Central memory CD8-positive, alpha-beta T cell (primary cell): ENCODE results near the gene ICOS.
"Not testable (repeated sequence)": the region's sequence is repeated elsewhere in the genome, so short reads cannot be mapped to it uniquely, and the experiment has no call there.

Source experiments
- ATAC-seq: fragments of 150-1000 bp; cut with Tn5 transposase; replicated peaks from 2 replicates; pipeline ENCODE4 v1.10.0; 2022; ENCODE audit warnings: mild to moderate bottlenecking, moderate FRiP score, moderate number of reproducible peaks; ENCODE audit not compliant: poor library complexity, severe bottlenecking; ENCODE audit errors: extremely low read depth
- DNase-seq, 2 donors: peaks; one replicate each; pipeline ENCODE4 v3.0.0; 2021; ENCODE audit warnings: low spot score in 2 of 2
- H3K27ac Mint-ChIP-seq: one replicate; pipeline ENCODE4 v1.8.0; 2022; ENCODE audit warnings: low read depth, mild to moderate bottlenecking, moderate library complexity, mixed read lengths
- H3K27me3 Mint-ChIP-seq: one replicate; pipeline ENCODE4 v1.8.0; 2022; ENCODE audit warnings: mixed read lengths
- H3K36me3 Mint-ChIP-seq: one replicate; pipeline ENCODE4 v1.8.0; 2022; ENCODE audit warnings: mild to moderate bottlenecking, moderate library complexity, mixed read lengths; ENCODE audit not compliant: insufficient read depth
- H3K4me1 Mint-ChIP-seq: one replicate; pipeline ENCODE4 v1.8.0; 2022; ENCODE audit warnings: mixed read lengths
- H3K4me3 Mint-ChIP-seq: one replicate; pipeline ENCODE4 v1.8.0; 2022; ENCODE audit warnings: mild to moderate bottlenecking, moderate library complexity, mixed read lengths
- H3K9me3 Mint-ChIP-seq: one replicate; pipeline ENCODE4 v1.8.0; 2022; ENCODE audit warnings: mixed read lengths

The ICOS gene

GRCh38 chr2:203928849-203929248, 7.7 kb upstream of the ICOS start:
- no peaks in the 10 kb centered on the region for H3K9me3 Mint-ChIP-seq
- no peaks in the 10 kb centered on the region for H3K36me3 Mint-ChIP-seq
- H3K27ac Mint-ChIP-seq: no peak overlapping the region
- peaks cover 10% of the 10 kb centered on the region for H3K4me1 Mint-ChIP-seq
- no peak overlapping the region for H3K4me3 Mint-ChIP-seq
- H3K27me3 Mint-ChIP-seq: no peaks in the 10 kb centered on the region
- DNase-seq (no peak), ATAC-seq (peak; percentile 43)

GRCh38 chr2:203931262-203931661, 5.3 kb upstream of the ICOS start:
- H3K9me3 Mint-ChIP-seq, H3K4me3 Mint-ChIP-seq, ATAC-seq, H3K27me3 Mint-ChIP-seq, H3K36me3 Mint-ChIP-seq, DNase-seq: not testable (repeated sequence)
- Mint-ChIP-seq H3K27ac (peak overlapping the region; percentile 23), H3K4me1 (peaks cover 28% of the 10 kb centered on the region)

- Mint-ChIP-seq H3K9me3 (no peaks in the 10 kb centered on the region), H3K4me1 (peaks cover 42% of the 10 kb centered on the region), H3K4me3 (peak overlapping the region; percentile 33), H3K27me3 (no peaks in the 10 kb centered on the region), H3K36me3 (peaks cover 6% of the 10 kb centered on the region), H3K27ac (peak overlapping the region; percentile 81)
- ATAC-seq (no peak), DNase-seq (no peak)
These were observed 2.5 kb upstream of the ICOS start for GRCh38 chr2:203934041-203934492.

GRCh38 chr2:203934711-203935438, 1.7 kb upstream of the ICOS start:
- Mint-ChIP-seq H3K4me3 (peak overlapping the region; percentile 33), H3K4me1 (peaks cover 51% of the 10 kb centered on the region), H3K27me3 (no peaks in the 10 kb centered on the region), H3K36me3 (peaks cover 7% of the 10 kb centered on the region), H3K27ac (peak overlapping the region; percentile 81), H3K9me3 (no peaks in the 10 kb centered on the region)
- no peak for ATAC-seq
- no peak for DNase-seq

- Mint-ChIP-seq H3K27me3 (no peaks in the 10 kb centered on the region), H3K9me3 (no peaks in the 10 kb centered on the region), H3K36me3 (peaks cover 13% of the 10 kb centered on the region), H3K27ac (peak overlapping the region; percentile 81), H3K4me3 (peak overlapping the region; percentile 33), H3K4me1 (peaks cover 57% of the 10 kb centered on the region)
- ATAC-seq (no peak), DNase-seq (no peak)
These were observed 995 bp upstream of the ICOS start for GRCh38 chr2:203935568-203935967.

- H3K9me3 Mint-ChIP-seq: no peaks in the 10 kb centered on the region
- H3K4me1 Mint-ChIP-seq: peaks cover 65% of the 10 kb centered on the region
- H3K4me3 Mint-ChIP-seq: peak overlapping the region; percentile 79
- H3K27ac Mint-ChIP-seq: peak overlapping the region; percentile 48
- no peak for DNase-seq
- H3K36me3 Mint-ChIP-seq: peaks cover 16% of the 10 kb centered on the region
- ATAC-seq: no peak
- H3K27me3 Mint-ChIP-seq: no peaks in the 10 kb centered on the region
These were observed 386 bp downstream of the ICOS start for GRCh38 chr2:203936949-203937348.

GRCh38 chr2:203937788-203938187, 1.2 kb downstream of the ICOS start:
- DNase-seq (no peak), ATAC-seq (no peak)
- H3K4me3 Mint-ChIP-seq: peak overlapping the region; percentile 79
- no peaks in the 10 kb centered on the region for H3K27me3 Mint-ChIP-seq
- peaks cover 16% of the 10 kb centered on the region for H3K36me3 Mint-ChIP-seq
- H3K4me1 Mint-ChIP-seq: peaks cover 69% of the 10 kb centered on the region
- H3K27ac Mint-ChIP-seq: peak overlapping the region; percentile 48
- H3K9me3 Mint-ChIP-seq: no peaks in the 10 kb centered on the region

GRCh38 chr2:203940039-203940438, 3.5 kb downstream of the ICOS start:
- H3K27me3 Mint-ChIP-seq: no peaks in the 10 kb centered on the region
- peak overlapping the region; percentile 79 for H3K4me3 Mint-ChIP-seq
- H3K4me1 Mint-ChIP-seq: peaks cover 69% of the 10 kb centered on the region
- ATAC-seq (no peak), DNase-seq (no peak)
- peaks cover 21% of the 10 kb centered on the region for H3K36me3 Mint-ChIP-seq
- no peaks in the 10 kb centered on the region for H3K9me3 Mint-ChIP-seq
- peak overlapping the region; percentile 90 for H3K27ac Mint-ChIP-seq

GRCh38 chr2:203943493-203944382, 7.2 kb downstream of the ICOS start:
- ATAC-seq, DNase-seq, H3K27me3 Mint-ChIP-seq, H3K9me3 Mint-ChIP-seq: not testable (repeated sequence)
- Mint-ChIP-seq H3K4me3 (peak overlapping the region; percentile 53), H3K27ac (peak overlapping the region; percentile 88), H3K4me1 (peaks cover 77% of the 10 kb centered on the region), H3K36me3 (peaks cover 21% of the 10 kb centered on the region)

- DNase-seq (no peak), ATAC-seq (no peak)
- Mint-ChIP-seq H3K4me3 (peak overlapping the region; percentile 51), H3K27ac (peak overlapping the region; percentile 94), H3K36me3 (peaks cover 12% of the 10 kb centered on the region), H3K4me1 (peaks cover 77% of the 10 kb centered on the region), H3K9me3 (no peaks in the 10 kb centered on the region), H3K27me3 (no peaks in the 10 kb centered on the region)
These were observed 12.2 kb downstream of the ICOS start for GRCh38 chr2:203948733-203949132.

- Mint-ChIP-seq H3K4me1 (peaks cover 74% of the 10 kb centered on the region), H3K27ac (peak overlapping the region; percentile 94), H3K4me3 (peak overlapping the region; percentile 51), H3K36me3 (peaks cover 13% of the 10 kb centered on the region), H3K27me3 (no peaks in the 10 kb centered on the region), H3K9me3 (no peaks in the 10 kb centered on the region)
- ATAC-seq (peak; percentile 64), DNase-seq (peak in 1 of 2 donors; percentile 44)
These were observed 12.7 kb downstream of the ICOS start for GRCh38 chr2:203949228-203949627.

- Mint-ChIP-seq H3K27me3 (no peaks in the 10 kb centered on the region), H3K27ac (peak overlapping the region; percentile 94), H3K4me1 (peaks cover 68% of the 10 kb centered on the region), H3K9me3 (no peaks in the 10 kb centered on the region), H3K36me3 (peaks cover 20% of the 10 kb centered on the region), H3K4me3 (peak overlapping the region; percentile 82)
- peak; percentile 68 for ATAC-seq
- DNase-seq: peak in 1 of 2 donors; percentile 55
These were observed 14.9 kb downstream of the ICOS start for GRCh38 chr2:203951366-203951902.
